Upper lobe of right lung (tissue), 1 donor: Measurements from ENCODE around the gene LUZP1. TPM values are rescaled to one million over a fixed set of nuclear protein-coding genes. Genes with fewer than 3 reads are reported as not detected.

Experiments
- ATAC-seq: fragments of 200-7000 bp; cut with Tn5 transposase; one replicate; pipeline ENCODE4 v1.9.1; 2020; ENCODE audit warnings: mild to moderate bottlenecking, moderate library complexity
- DNase-seq: peaks from one replicate; pipeline ENCODE4 v3.0.0-alpha.2; 2020
- H3K27ac ChIP-seq: fragments of 200-600 bp; one replicate; pipeline ENCODE4 v1.8.0; 2022
- H3K27me3 ChIP-seq: fragments of 200-600 bp; one replicate; pipeline ENCODE4 v1.8.0; 2022; ENCODE audit warnings: mild to moderate bottlenecking
- H3K36me3 ChIP-seq: fragments of 200-600 bp; one replicate; pipeline ENCODE4 v1.8.0; 2022
- H3K4me1 ChIP-seq: fragments of 200-600 bp; one replicate; pipeline ENCODE4 v1.8.0; 2022
- H3K4me3 ChIP-seq: fragments of 200-600 bp; one replicate; pipeline ENCODE4 v1.8.0; 2022; ENCODE audit warnings: mild to moderate bottlenecking
- H3K9me3 ChIP-seq: fragments of 200-600 bp; one replicate; pipeline ENCODE4 v1.8.0; 2022
- CTCF ChIP-seq: fragments of 200-600 bp; IDR thresholded peaks from one replicate; pipeline ENCODE4 v1.8.0; 2022; ENCODE audit warnings: antibody characterized with exemption
- intact Hi-C: fragments of 100-400 bp; cut with DNase I; formaldehyde crosslinking; loops from one replicate; pipeline ENCODE4 v1.11.0; 2022
- long read RNA-seq: library from polyadenylated mRNA; unstranded; transcript quantifications from one replicate; pipeline ENCODE4 v2.0.0, GENCODE V29; 2021
- total RNA-seq: library from RNA; stranded (reverse); fragmentation: NEBNext Ultra II Directional; extraction: Animal tissue kit (Norgen Biotek cat#: 25700); gene quantifications from one replicate; pipeline ENCODE4 v1.2.1, GENCODE V29; 2021
- donor health status: DM: no; HTN: yes; CAD: no; lungs with severe emphysema.

Gene LUZP1
- 36.4 TPM for total RNA-seq
- long read RNA-seq, full-length matches to known transcripts, result 2 of 26 reads
- long read RNA-seq, partial matches to known transcripts, result 13 of 26 reads
- long read RNA-seq, other reads (novel, unspliced or antisense), result 11 of 26 reads

GRCh38 chr1:23168445-23169194 is at the start of gene LUZP1:
Gene LUZP1, minus strand, starts transcription at chr1:23168856.
- intact Hi-C loops, result no loop called here
- Histone ChIP-seq H3K27ac (peak within 1 kb of the TSS; percentile 86), H3K4me1 (peaks cover 32% of the 10 kb centered on the region), H3K27me3 (no peaks in the 10 kb centered on the region), H3K4me3 (peak within 1 kb of the TSS; percentile 88), H3K9me3 (no peaks in the 10 kb centered on the region), H3K36me3 (no peaks in the 10 kb centered on the region)
- DNase-seq (peak; percentile 92), ATAC-seq (peak; percentile 96)
- TF ChIP-seq CTCF, result no peak

- Histone ChIP-seq H3K27ac (no peak within 1 kb of the TSS), H3K4me1 (peaks cover 6% of the 10 kb centered on the region), H3K36me3 (no peaks in the 10 kb centered on the region), H3K9me3 (no peaks in the 10 kb centered on the region), H3K4me3 (peak within 1 kb of the TSS; percentile 47), H3K27me3 (peaks cover 49% of the 10 kb centered on the region)
- no peak for DNase-seq
- TF ChIP-seq CTCF, result no peak
- intact Hi-C loops, result no loop called here
- peak; percentile 51 for ATAC-seq
These were observed 48.9 kb upstream of the LUZP1 start, which contains the start of gene HTR1D for GRCh38 chr1:23217421-23218115. Gene HTR1D, minus strand, starts transcription at chr1:23217502. Its CDS starts 23,283 bp downstream, at chr1:23194219.

GRCh38 chr1:23216771-23217420 is 48.2 kb upstream of the LUZP1 start:
- Histone ChIP-seq H3K9me3 (no peaks in the 10 kb centered on the region), H3K27ac (no peak overlapping the region), H3K36me3 (no peaks in the 10 kb centered on the region), H3K4me3 (peak overlapping the region; percentile 47), H3K4me1 (peaks cover 6% of the 10 kb centered on the region), H3K27me3 (peaks cover 49% of the 10 kb centered on the region)
- peak; percentile 63 for ATAC-seq
- peak; percentile 63 for TF ChIP-seq CTCF
- intact Hi-C loops, result no loop called here
- DNase-seq, result no peak

- ATAC-seq, result no peak
- no peak for TF ChIP-seq CTCF
- Histone ChIP-seq H3K27ac (no peak overlapping the region), H3K27me3 (peaks cover 49% of the 10 kb centered on the region), H3K36me3 (no peaks in the 10 kb centered on the region), H3K4me1 (peaks cover 6% of the 10 kb centered on the region), H3K9me3 (no peaks in the 10 kb centered on the region), H3K4me3 (no peak overlapping the region)
- DNase-seq, result no peak
- intact Hi-C loops, result no loop called here
These were observed 47.2 kb upstream of the LUZP1 start for GRCh38 chr1:23215751-23216449.

- TF ChIP-seq CTCF, result no peak
- peaks cover 49% of the 10 kb centered on the region for H3K27me3 ChIP-seq
- no peak overlapping the region for H3K4me3 ChIP-seq
- H3K27ac ChIP-seq, result no peak overlapping the region
- intact Hi-C loops, result no loop called here
- no peak for ATAC-seq
- no peaks in the 10 kb centered on the region for H3K36me3 ChIP-seq
- no peaks in the 10 kb centered on the region for H3K9me3 ChIP-seq
- no peak for DNase-seq
- H3K4me1 ChIP-seq, result peaks cover 6% of the 10 kb centered on the region
These were observed 46.6 kb upstream of the LUZP1 start for GRCh38 chr1:23215291-23215690.
